SH-SY5Y (cell line): Measurements from ENCODE around the gene HIBCH.

Experiments used
- GATA2 ChIP-seq: IDR thresholded peaks from 2 replicates; pipeline ENCODE4 v1.6.1; 2011; ENCODE audit warnings: mild to moderate bottlenecking, low read depth, low read length
- GATA3 ChIP-seq: IDR thresholded peaks from 2 replicates; pipeline ENCODE4 v1.6.1; 2011; ENCODE audit warnings: low read depth, mild to moderate bottlenecking, low read length, moderate library complexity

- TF ChIP-seq GATA2, result no peak
- no peak for TF ChIP-seq GATA3
Observed at GRCh38 chr2:190313880-190314279, 5.7 kb downstream of the HIBCH start.
